ENCODE data around the gene BMPR1A.

DNA sequence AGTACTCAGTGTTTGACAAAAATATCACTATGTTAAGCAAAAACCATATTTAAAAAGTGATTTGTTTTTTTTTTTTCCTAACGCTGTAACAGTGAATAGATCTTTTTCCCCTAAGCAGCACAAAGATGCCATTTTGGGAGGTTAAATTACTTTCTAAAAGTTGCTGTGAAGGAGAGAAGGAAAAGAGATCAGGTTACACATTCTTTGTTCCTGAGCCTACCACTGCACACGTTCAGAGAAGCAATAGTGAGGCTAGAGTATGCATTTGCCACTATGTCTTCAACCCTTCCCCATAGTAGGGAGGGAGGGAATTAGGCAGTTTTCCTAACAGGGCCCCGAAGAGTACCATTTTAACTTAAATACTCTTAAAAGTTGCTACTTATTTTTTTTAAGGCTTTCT is 38.9 kb downstream of the BMPR1A start:
- TF ChIP-seq, protein P1, sequence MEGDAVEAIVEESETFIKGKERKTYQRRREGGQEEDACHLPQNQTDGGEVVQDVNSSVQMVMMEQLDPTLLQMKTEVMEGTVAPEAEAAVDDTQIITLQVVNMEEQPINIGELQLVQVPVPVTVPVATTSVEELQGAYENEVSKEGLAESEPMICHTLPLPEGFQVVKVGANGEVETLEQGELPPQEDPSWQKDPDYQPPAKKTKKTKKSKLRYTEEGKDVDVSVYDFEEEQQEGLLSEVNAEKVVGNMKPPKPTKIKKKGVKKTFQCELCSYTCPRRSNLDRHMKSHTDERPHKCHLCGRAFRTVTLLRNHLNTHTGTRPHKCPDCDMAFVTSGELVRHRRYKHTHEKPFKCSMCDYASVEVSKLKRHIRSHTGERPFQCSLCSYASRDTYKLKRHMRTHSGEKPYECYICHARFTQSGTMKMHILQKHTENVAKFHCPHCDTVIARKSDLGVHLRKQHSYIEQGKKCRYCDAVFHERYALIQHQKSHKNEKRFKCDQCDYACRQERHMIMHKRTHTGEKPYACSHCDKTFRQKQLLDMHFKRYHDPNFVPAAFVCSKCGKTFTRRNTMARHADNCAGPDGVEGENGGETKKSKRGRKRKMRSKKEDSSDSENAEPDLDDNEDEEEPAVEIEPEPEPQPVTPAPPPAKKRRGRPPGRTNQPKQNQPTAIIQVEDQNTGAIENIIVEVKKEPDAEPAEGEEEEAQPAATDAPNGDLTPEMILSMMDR (conservative IDR thresholded peaks at IDR 0.05; ENCODE audit: low read length): no peak
- TF ChIP-seq EZH2phosphoT487 (IDR thresholded peaks at IDR 0.05; ENCODE audit: borderline replicate concordance, low read depth, low read length): no peak

All from OCI-LY7 (cell line).